Stomach (tissue), 9 donors: ENCODE data around the gene EML2. TPM values are rescaled to one million over a fixed set of nuclear protein-coding genes. Genes with fewer than 3 reads are reported as not detected.

Source experiments
- DNase-seq, 2 donors: peaks; one replicate each; pipeline versions ENCODE4 v3.0.0 to v3.0.0-alpha.2; 2013 to 2019
- H3K27ac ChIP-seq, 5 donors: fragments of 200-600 bp in 4 of 5; sonication (generic) in 4 of 5; one replicate each; pipeline ENCODE4 v1.5.1; 2013 to 2019; ENCODE audit warnings: mild to moderate bottlenecking in 1 of 5, moderate library complexity in 1 of 5
- H3K27me3 ChIP-seq, 3 donors: fragments of 200-600 bp; sonication (generic); one replicate each; pipeline ENCODE4 v1.5.1; 2017 to 2019; ENCODE audit warnings: mixed run types in 1 of 3
- H3K36me3 ChIP-seq, 4 donors: fragments of 200-600 bp; sonication (generic); 1 replicate in 3 of 4; 2 replicates in 1 of 4; pipeline ENCODE4 v1.5.1; 2016 to 2019
- H3K4me1 ChIP-seq, 4 donors: fragments of 200-600 bp; sonication (generic); one replicate each; pipeline ENCODE4 v1.5.1; 2016 to 2019
- H3K4me3 ChIP-seq, 4 donors: fragments of 200-600 bp; sonication (generic) in 3 of 4; one replicate each; pipeline ENCODE4 v1.5.1; 2016 to 2019; ENCODE audit warnings: mild to moderate bottlenecking in 1 of 4
- H3K9me3 ChIP-seq, 4 donors: fragments of 200-600 bp; sonication (generic); one replicate each; pipeline ENCODE4 v1.5.1; 2016 to 2019
- CTCF ChIP-seq, 7 experiments: fragments of 450-650 bp in 4 of 7; fragments of 200-600 bp in 3 of 7; sonication (generic) in 3 of 7; IDR thresholded peaks; one replicate each; pipeline ENCODE4 v1.5.1; 2016 to 2019; ENCODE audit warnings: antibody characterized with exemption in 7 of 7, control low read depth in 2 of 7, mild to moderate bottlenecking in 1 of 7
- EP300 ChIP-seq: sonication (generic); formaldehyde crosslinking; IDR thresholded peaks from one replicate; pipeline ENCODE4 v1.6.1; 2017; ENCODE audit warnings: antibody characterized with exemption
- POLR2A ChIP-seq, 4 donors: fragments of 450-650 bp; IDR thresholded peaks; one replicate each; pipeline ENCODE4 v1.6.1; 2016; ENCODE audit warnings: antibody characterized with exemption in 4 of 4, control low read depth in 2 of 4, mild to moderate bottlenecking in 1 of 4, moderate library complexity in 1 of 4
- POLR2AphosphoS5 ChIP-seq, 3 donors: sonication (generic); formaldehyde crosslinking; IDR thresholded peaks; one replicate each; pipeline ENCODE4 v1.6.1; 2016; ENCODE audit warnings: antibody characterized with exemption in 3 of 3
- WGBS, 5 donors: extraction: QIAGEN DNeasy Blood & Tissue Kit in 3 of 5; methylation state at CpG; one replicate each; pipeline versions ENCODE4 v1.1.5 to v1.1.7; 2013 to 2018; 5-methylcytosine and 5-hydroxymethylcytosine counted together
- intact Hi-C: fragments of 100-400 bp; cut with DNase I; formaldehyde crosslinking; loops from one replicate; pipeline ENCODE4 v1.15.1; 2023; ENCODE audit warnings: low total_unique reads
- polyA plus RNA-seq, 3 donors: library from polyadenylated mRNA; stranded (reverse); fragments of 200-250 nt; gene quantifications; one replicate each; pipeline ENCODE4 v1.2.3, GENCODE V29; 2013
- total RNA-seq, 5 donors: library from RNA; depleted of rRNA; stranded (reverse); fragments of >200 nt; gene quantifications; one replicate each; pipeline versions ENCODE4 v1.1.0 to v1.2.3, GENCODE V29; 2014 to 2016
- donor health status: healthy with polysubstance abuse.
- donor health status: Bipolar disorder and iron deficiency.
- donor health status: healthy.

EML2 gene
- total and polyA plus RNA-seq, 8 donors, result 17.8 to 387 (median 32.8) TPM

- H3K36me3 ChIP-seq, result no peaks in the 10 kb centered on the region
- peaks cover 3 to 39% (median 4%) of the 10 kb centered on the region in 3 donors for H3K27me3 ChIP-seq
- TF ChIP-seq CTCF (IDR thresholded peaks at IDR 0.05), result no peak
- no peak for TF ChIP-seq POLR2A (IDR thresholded peaks at IDR 0.05)
- TF ChIP-seq POLR2AphosphoS5 (IDR thresholded peaks at IDR 0.05), result no peak
- no peak for TF ChIP-seq EP300
- intact Hi-C loops, result loop anchor here (5.0 to 10.0 kb wide), 2 partner anchors 37 to 119 kb away; no protein-coding TSS in a partner anchor
- no peak for DNase-seq
- H3K4me1 ChIP-seq, result peaks cover 41 to 62% (median 56%) of the 10 kb centered on the region in 4 donors
- no peak overlapping the region for H3K4me3 ChIP-seq
- H3K9me3 ChIP-seq, result no peaks in the 10 kb centered on the region
- no peak overlapping the region for H3K27ac ChIP-seq
- WGBS, 5 donors, result 41 to 45% (median 43%) methylated on average over 13 to 14 of the region's 14 CpGs
These were observed 5.0 kb upstream of the EML2 start for GRCh38 chr19:45643927-45644771.

GRCh38 chr19:45643024-45643926 lies 4.1 kb upstream of the EML2 start:
- intact Hi-C loops, result loop anchor here (5.0 to 10.0 kb wide), 2 partner anchors 36 to 118 kb away; no protein-coding TSS in a partner anchor
- peak overlapping the region in 3 of 5 donors; percentile 68 to 85 (median 85) for H3K27ac ChIP-seq
- peaks cover 47 to 70% (median 64%) of the 10 kb centered on the region in 4 donors for H3K4me1 ChIP-seq
- H3K4me3 ChIP-seq, result peak overlapping the region in 3 of 4 donors; percentile 17 to 40 (median 40)
- peaks cover 3 to 39% (median 4%) of the 10 kb centered on the region in 3 donors for H3K27me3 ChIP-seq
- no peaks in the 10 kb centered on the region for H3K9me3 ChIP-seq
- H3K36me3 ChIP-seq, result no peaks in the 10 kb centered on the region
- 3 to 11% (median 5%) methylated on average over 32 to 39 of the region's 39 CpGs for WGBS, 5 donors
- DNase-seq, result peak; percentile 88 to 95
- peak in 6 of 7 experiments; percentile 65 to 99 (median 98) for TF ChIP-seq CTCF (IDR thresholded peaks at IDR 0.05)
- TF ChIP-seq POLR2A (IDR thresholded peaks at IDR 0.05), result no peak
- no peak for TF ChIP-seq EP300
- TF ChIP-seq POLR2AphosphoS5 (IDR thresholded peaks at IDR 0.05), result peak in 1 of 3 donors; percentile 8

- Histone ChIP-seq H3K36me3 (no peaks in the 10 kb centered on the region), H3K4me3 (peak overlapping the region; percentile 37 to 46 (median 40)), H3K9me3 (no peaks in the 10 kb centered on the region), H3K4me1 (peaks cover 52 to 81% (median 71%) of the 10 kb centered on the region in 4 donors), H3K27me3 (peaks cover 3 to 33% (median 4%) of the 10 kb centered on the region in 3 donors), H3K27ac (peak overlapping the region; percentile 68 to 85 (median 85))
- peak; percentile 95 for DNase-seq
- intact Hi-C loops, result loop anchor here (5.0 to 10.0 kb wide), 2 partner anchors 34 to 117 kb away; no protein-coding TSS in a partner anchor
- 1 to 7% (median 4%) methylated on average over 24 to 40 of the region's 40 CpGs for WGBS, 5 donors
- TF ChIP-seq POLR2A (IDR thresholded peaks at IDR 0.05) (no peak), EP300 (no peak), POLR2AphosphoS5 (IDR thresholded peaks at IDR 0.05) (no peak), CTCF (IDR thresholded peaks at IDR 0.05) (no peak)
These were observed 2.3 kb upstream of the EML2 start for GRCh38 chr19:45641274-45642105.
